GM12892 (cell line): ENCODE measurements around the gene TMED8.

Experiments
- POLR2A ChIP-seq: IDR thresholded peaks from 2 replicates; pipeline ENCODE4 v1.6.1; 2011; ENCODE audit warnings: low read depth, low read length, control low read depth
- TAF1 ChIP-seq: IDR thresholded peaks from 2 replicates; pipeline ENCODE4 v1.6.1; 2011; ENCODE audit warnings: low read depth, mild to moderate bottlenecking, control low read depth, low read length, borderline replicate concordance

DNA sequence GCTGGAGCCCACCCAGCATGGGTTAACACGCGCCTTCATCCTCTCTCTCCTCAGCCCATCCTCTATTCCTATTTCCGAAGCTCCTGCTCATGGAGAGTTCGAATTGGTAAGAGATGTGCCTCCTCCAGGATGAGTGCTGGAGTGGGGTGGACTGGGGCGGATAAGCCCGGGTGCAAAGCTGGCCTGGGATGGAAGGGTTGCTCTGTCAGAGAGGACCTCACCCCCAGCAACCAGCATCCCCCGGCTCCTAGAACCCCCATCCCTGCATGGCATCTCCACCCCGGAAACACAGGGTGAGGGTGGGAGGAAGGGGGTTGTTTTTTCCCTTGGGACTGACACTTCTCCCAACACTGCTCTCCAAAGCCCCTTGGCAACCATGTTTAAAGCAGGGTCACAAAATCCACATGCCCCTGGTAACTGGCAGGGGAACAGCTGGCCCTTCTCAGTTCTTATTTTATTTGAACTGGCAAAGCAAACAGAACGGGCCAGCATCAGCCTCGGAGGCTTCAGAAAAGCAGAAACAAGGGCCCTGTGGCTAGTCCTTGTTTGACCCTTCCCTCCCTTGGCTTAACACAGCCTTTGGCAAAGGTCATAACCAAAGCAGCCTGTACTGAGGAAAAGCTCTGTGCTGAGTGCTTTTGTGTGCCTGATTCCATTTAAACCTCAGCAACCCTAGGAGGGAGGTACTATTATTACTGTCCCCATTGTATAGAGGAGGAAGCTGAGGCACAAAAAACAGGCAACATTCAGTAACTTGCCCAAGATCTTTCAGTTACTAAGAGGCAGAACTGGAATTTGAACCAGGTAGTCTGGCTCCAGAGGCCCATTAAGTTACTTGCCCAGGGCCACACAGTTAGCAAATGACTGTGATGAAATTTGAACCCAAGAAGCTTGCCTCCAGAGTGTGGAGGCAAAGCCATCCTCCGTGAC, 51.8 kb downstream of the TMED8 start:
- TF ChIP-seq POLR2A = no peak
- TF ChIP-seq TAF1 = no peak
